Testis (tissue), 3 donors: ENCODE data around the gene RPL22. TPM values are rescaled to one million over a fixed set of nuclear protein-coding genes. Genes with fewer than 3 reads are reported as not detected.

ENCODE experiments used
- DNase-seq: peaks from one replicate; pipeline ENCODE4 v3.0.0-alpha.2; 2019
- H3K27ac ChIP-seq, 2 donors: fragments of 200-600 bp; sonication (generic); one replicate each; pipeline ENCODE4 v1.5.1; 2019
- H3K27me3 ChIP-seq: fragments of 200-600 bp; sonication (generic); one replicate; pipeline ENCODE4 v1.5.1; 2019
- H3K36me3 ChIP-seq: fragments of 200-600 bp; sonication (generic); one replicate; pipeline ENCODE4 v1.5.1; 2017; ENCODE audit warnings: low read depth; ENCODE audit errors: missing control alignments
- H3K4me1 ChIP-seq: fragments of 200-600 bp; sonication (generic); one replicate; pipeline ENCODE4 v1.5.1; 2019
- H3K4me3 ChIP-seq, 2 donors: fragments of 200-600 bp; sonication (generic); one replicate each; pipeline ENCODE4 v1.5.1; 2017 to 2019
- H3K9me3 ChIP-seq: fragments of 200-600 bp; sonication (generic); one replicate; pipeline ENCODE4 v1.5.1; 2017
- POLR2A ChIP-seq: fragments of 450-650 bp; IDR thresholded peaks from one replicate; pipeline ENCODE4 v1.6.1; 2017; ENCODE audit warnings: antibody characterized with exemption, mild to moderate bottlenecking, moderate library complexity
- WGBS, 2 donors: methylation state at CpG; one replicate each; pipeline ENCODE4 v1.1.5; 2018; 5-methylcytosine and 5-hydroxymethylcytosine counted together
- intact Hi-C: fragments of 100-400 bp; cut with DNase I; formaldehyde crosslinking; loops from one replicate; pipeline ENCODE4 v1.15.1; 2023; ENCODE audit warnings: low total_unique reads
- polyA plus RNA-seq: library from polyadenylated mRNA; stranded (reverse); fragments of 350-450 nt; fragmentation: Illumina TruSeq; extraction: RNeasy Lipid Tissue Mini Kit (QIAGEN cat#74804); gene quantifications from one replicate; pipeline ENCODE4 v1.2.3, GENCODE V29; 2014; ENCODE audit warnings: low read depth, low replicate concordance; ENCODE audit not compliant: insufficient read depth
- total RNA-seq, 2 donors: library from RNA; depleted of rRNA; stranded (reverse); fragments of >200 nt; gene quantifications; one replicate each; pipeline ENCODE4 v1.2.3, GENCODE V29; 2016
- TF ChIP-seq, protein P1 (sequence below), 3 experiments: fragments of 450-650 bp in 2 of 3; fragments of 200-600 bp in 1 of 3; sonication (generic) in 1 of 3; IDR thresholded peaks; one replicate each; pipeline ENCODE4 v1.5.1; 2016 to 2019; ENCODE audit warnings: antibody characterized with exemption in 3 of 3, mild to moderate bottlenecking in 2 of 3, moderate library complexity in 1 of 3

The RPL22 gene
- total and polyA plus RNA-seq, 3 donors from 2014 or later: 95.1 to 319 (median 99.9) TPM

DNA sequence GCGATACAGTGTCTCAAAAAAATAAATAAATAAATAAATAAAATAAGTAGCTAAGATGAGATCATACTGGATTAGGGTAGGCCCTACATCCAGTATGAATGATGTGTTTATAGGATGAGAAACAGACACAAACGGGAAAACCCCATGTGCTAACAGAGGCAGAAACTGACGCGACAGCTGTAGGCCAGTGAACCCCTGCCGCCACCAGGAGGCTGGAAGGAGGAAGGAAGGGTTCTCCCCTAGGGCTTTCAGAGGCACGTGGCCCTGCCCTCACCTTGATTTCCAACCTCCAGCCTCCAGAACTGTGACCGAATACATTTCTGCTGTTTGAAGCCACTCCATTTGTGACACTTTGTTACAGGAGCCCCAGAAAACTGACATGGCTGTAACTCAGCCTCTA lies 57.8 kb downstream of the RPL22 start:
- Histone ChIP-seq H3K4me1 (no peaks in the 10 kb centered on the region), H3K36me3 (no peaks in the 10 kb centered on the region), H3K27me3 (no peaks in the 10 kb centered on the region), H3K9me3 (no peaks in the 10 kb centered on the region), H3K27ac (no peak overlapping the region), H3K4me3 (no peak overlapping the region)
- DNase-seq: no peak
- 64 to 75% methylated on average over 7 of the region's 7 CpGs for WGBS, 2 donors
- TF ChIP-seq, protein P1, sequence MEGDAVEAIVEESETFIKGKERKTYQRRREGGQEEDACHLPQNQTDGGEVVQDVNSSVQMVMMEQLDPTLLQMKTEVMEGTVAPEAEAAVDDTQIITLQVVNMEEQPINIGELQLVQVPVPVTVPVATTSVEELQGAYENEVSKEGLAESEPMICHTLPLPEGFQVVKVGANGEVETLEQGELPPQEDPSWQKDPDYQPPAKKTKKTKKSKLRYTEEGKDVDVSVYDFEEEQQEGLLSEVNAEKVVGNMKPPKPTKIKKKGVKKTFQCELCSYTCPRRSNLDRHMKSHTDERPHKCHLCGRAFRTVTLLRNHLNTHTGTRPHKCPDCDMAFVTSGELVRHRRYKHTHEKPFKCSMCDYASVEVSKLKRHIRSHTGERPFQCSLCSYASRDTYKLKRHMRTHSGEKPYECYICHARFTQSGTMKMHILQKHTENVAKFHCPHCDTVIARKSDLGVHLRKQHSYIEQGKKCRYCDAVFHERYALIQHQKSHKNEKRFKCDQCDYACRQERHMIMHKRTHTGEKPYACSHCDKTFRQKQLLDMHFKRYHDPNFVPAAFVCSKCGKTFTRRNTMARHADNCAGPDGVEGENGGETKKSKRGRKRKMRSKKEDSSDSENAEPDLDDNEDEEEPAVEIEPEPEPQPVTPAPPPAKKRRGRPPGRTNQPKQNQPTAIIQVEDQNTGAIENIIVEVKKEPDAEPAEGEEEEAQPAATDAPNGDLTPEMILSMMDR (IDR thresholded peaks at IDR 0.05): no peak
- TF ChIP-seq POLR2A: no peak
- intact Hi-C loops: no loop called here

DNA sequence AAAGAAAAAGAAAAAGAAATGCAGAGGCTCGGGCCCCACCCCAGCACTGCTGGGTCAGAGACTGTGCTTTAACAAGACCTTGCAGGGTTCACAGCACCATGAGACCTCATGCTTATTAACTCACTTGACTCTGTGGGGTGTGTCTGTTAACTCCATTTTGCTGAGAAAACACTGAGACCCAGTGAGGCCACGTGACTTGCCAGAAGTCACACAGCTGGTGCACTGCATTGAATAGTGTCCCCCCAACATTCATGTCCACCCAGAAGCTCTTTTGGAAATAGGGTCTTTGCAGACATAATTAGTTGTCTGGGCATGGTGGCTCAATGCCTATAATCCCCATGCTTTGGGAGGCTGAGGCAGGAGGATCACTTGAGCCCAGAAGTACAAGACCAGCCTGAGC lies 59.0 kb downstream of the RPL22 start:
- Histone ChIP-seq H3K27ac (no peak overlapping the region), H3K27me3 (no peaks in the 10 kb centered on the region), H3K4me3 (no peak overlapping the region), H3K4me1 (no peaks in the 10 kb centered on the region), H3K36me3 (no peaks in the 10 kb centered on the region), H3K9me3 (no peaks in the 10 kb centered on the region)
- WGBS, 2 donors: 91 to 96% methylated on average over 2 of the region's 2 CpGs
- TF ChIP-seq, protein P1 (IDR thresholded peaks at IDR 0.05): no peak
- no peak for TF ChIP-seq POLR2A
- no peak for DNase-seq
- intact Hi-C loops: no loop called here

DNA sequence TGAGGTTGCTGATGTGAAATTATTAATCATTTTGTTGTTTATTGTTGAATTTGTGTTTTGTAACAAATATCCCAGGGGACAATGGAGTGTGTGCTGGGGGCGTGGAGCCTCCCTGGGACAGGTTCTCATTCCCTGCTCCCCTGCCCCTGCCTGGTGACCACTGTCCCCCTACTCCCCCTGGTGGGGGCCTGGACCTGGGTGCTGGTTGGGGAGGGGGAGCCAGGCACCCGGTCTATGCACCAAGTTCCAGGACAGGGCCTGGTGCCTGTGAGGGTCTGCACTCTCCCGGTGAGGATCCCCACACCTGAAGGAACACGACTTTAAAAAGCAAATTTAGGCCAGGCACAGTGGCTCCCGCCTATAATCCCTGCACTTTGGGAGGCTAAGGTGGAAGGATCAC lies 61.6 kb downstream of the RPL22 start:
- H3K27me3 ChIP-seq: no peaks in the 10 kb centered on the region
- 86% methylated on average over 5 of the region's 5 CpGs for WGBS, 2 donors
- H3K36me3 ChIP-seq: no peaks in the 10 kb centered on the region
- no peaks in the 10 kb centered on the region for H3K4me1 ChIP-seq
- H3K9me3 ChIP-seq: no peaks in the 10 kb centered on the region
- no peak overlapping the region for H3K27ac ChIP-seq
- intact Hi-C loops: no loop called here
- no peak for TF ChIP-seq POLR2A
- TF ChIP-seq, protein P1 (IDR thresholded peaks at IDR 0.05): no peak
- no peak for DNase-seq
- H3K4me3 ChIP-seq: no peak overlapping the region

DNA sequence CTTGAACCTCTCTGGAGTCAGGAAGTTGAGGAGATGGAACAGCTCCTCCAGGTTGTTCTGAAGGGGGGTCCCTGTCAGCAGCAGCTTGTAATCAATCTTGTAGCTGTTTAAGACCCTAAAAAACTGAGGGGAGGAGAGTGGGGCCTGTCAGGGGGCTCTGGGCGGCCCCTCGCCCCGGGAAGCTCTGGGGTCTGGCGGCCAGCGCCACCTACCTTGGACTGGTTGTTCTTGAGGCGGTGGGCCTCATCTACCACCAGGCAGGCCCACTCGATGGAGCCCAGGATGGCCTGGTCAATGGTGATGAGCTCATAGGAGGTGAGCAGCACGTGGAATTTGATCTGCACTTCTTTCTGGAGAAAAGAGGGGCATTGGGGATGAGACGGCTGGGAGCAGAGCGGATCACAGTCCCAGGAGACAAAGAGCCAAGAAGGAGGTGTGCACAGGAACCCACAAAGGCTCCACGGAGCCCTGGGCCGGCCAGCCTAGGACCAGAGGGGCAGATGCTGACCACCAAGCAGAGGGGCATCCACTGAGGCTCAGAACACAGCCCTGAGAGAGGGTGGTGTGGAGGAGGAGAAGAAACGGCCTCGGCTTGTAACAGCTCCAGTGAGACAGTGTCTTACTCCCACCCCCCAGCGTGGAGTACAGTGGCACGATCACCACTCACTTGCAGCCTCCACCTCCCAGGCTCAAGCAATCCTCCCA lies 62.7 kb downstream of the RPL22 start:
- intact Hi-C loops: no loop called here
- TF ChIP-seq POLR2A: no peak
- TF ChIP-seq, protein P1 (IDR thresholded peaks at IDR 0.05): no peak
- no peaks in the 10 kb centered on the region for H3K9me3 ChIP-seq
- no peak overlapping the region for H3K4me3 ChIP-seq
- no peaks in the 10 kb centered on the region for H3K27me3 ChIP-seq
- H3K36me3 ChIP-seq: no peaks in the 10 kb centered on the region
- 79 to 86% methylated on average over 8 to 16 of the region's 16 CpGs for WGBS, 2 donors
- DNase-seq: no peak
- no peak overlapping the region for H3K27ac ChIP-seq
- no peaks in the 10 kb centered on the region for H3K4me1 ChIP-seq

Other genes starting within 250 kb of the RPL22 start
- 10 to 100 TPM; 49.4 to 65.9 TPM for gene NPHP4, start 207.2 kb downstream of the RPL22 start, total RNA-seq
- 26.3 TPM for gene NPHP4, start 207.2 kb downstream of the RPL22 start, polyA plus RNA-seq
- gene KCNAB2, start 153.7 kb downstream of the RPL22 start, total RNA-seq: 1 to 10 TPM; 9.0 to 9.3 TPM
- gene KCNAB2, start 153.7 kb downstream of the RPL22 start, polyA plus RNA-seq: 9.8 TPM
- gene CHD5, start 19.3 kb downstream of the RPL22 start, total RNA-seq: 10 to 100 TPM; 42.1 to 63.1 TPM
- 67.5 TPM for gene CHD5, start 19.3 kb downstream of the RPL22 start, polyA plus RNA-seq
- 10 to 100 TPM; 13.2 to 20.1 TPM for gene RNF207, start 6.5 kb upstream of the RPL22 start, total RNA-seq
- gene RNF207, start 6.5 kb upstream of the RPL22 start, polyA plus RNA-seq: 4.8 TPM
- gene ICMT, start 36.4 kb upstream of the RPL22 start, total RNA-seq: 10 to 100 TPM; 33.0 to 36.5 TPM
- 26.7 TPM for gene ICMT, start 36.4 kb upstream of the RPL22 start, polyA plus RNA-seq
- gene HES3, start 44.6 kb upstream of the RPL22 start, total RNA-seq: not detected
- gene HES3, start 44.6 kb upstream of the RPL22 start, polyA plus RNA-seq: not detected
- gene GPR153, start 61.5 kb upstream of the RPL22 start, total RNA-seq: 1 to 10 TPM; 5.7 to 6.3 TPM
- gene GPR153, start 61.5 kb upstream of the RPL22 start, polyA plus RNA-seq: 5.8 TPM
- gene ACOT7, start 194.2 kb upstream of the RPL22 start, total RNA-seq: 10 to 100 TPM; 50.3 to 52.5 TPM
- gene ACOT7, start 194.2 kb upstream of the RPL22 start, polyA plus RNA-seq: 72.8 TPM
- 1 to 10 TPM; 2.4 to 5.0 TPM for gene HES2, start 220.3 kb upstream of the RPL22 start, total RNA-seq
- gene HES2, start 220.3 kb upstream of the RPL22 start, polyA plus RNA-seq: 2.6 TPM
- gene ESPN, start 225.2 kb upstream of the RPL22 start, total RNA-seq: 100 to 1,000 TPM; 396 to 404 TPM
- 270 TPM for gene ESPN, start 225.2 kb upstream of the RPL22 start, polyA plus RNA-seq